GM13977 (cell line): ENCODE data around the gene TOR1AIP1.

ENCODE experiments used
- DNase-seq: peaks from one replicate; pipeline ENCODE4 v3.0.0; 2012; ENCODE audit warnings: low spot score
- CTCF ChIP-seq: IDR thresholded peaks from 2 replicates; pipeline ENCODE4 v1.5.1; 2012; ENCODE audit warnings: mild to moderate bottlenecking, control low read depth; ENCODE audit not compliant: insufficient read depth; ENCODE audit errors: extremely low read depth, missing control alignments
- in situ Hi-C: fragments of 300-500 bp; cut with MboI; formaldehyde crosslinking; loops from one replicate; pipeline ENCODE4 v1.12.0; 2022; ENCODE audit warnings: low sequenced_read_pairs, low pct_unique_long_range_greater_than_20kb, mixed read lengths, inconsistent platforms; ENCODE audit not compliant: unreplicated experiment

The TOR1AIP1 gene

DNA sequence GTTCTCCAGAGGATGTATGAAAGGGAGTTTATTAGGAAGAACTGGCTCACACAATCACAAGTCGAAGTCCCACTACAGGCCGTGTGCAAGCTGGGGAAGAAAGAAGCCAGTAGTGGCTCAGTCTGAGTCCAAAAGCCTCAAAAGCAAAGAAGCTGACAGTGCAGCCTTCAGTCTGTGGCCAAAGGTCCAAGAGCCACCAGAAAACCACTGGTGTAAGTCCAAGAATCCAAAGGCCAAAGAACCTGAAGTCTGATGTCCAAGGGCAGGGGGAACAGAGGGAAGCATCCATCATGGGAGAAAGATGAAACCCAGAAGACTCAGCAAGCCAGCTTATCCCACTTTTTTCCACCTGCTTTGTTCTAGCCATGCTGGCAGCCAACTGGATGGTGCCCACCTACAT, 51.1 kb downstream of the TOR1AIP1 start:
- no peak for TF ChIP-seq CTCF
- in situ Hi-C loops, result no loop called here
- DNase-seq, result no peak

DNA sequence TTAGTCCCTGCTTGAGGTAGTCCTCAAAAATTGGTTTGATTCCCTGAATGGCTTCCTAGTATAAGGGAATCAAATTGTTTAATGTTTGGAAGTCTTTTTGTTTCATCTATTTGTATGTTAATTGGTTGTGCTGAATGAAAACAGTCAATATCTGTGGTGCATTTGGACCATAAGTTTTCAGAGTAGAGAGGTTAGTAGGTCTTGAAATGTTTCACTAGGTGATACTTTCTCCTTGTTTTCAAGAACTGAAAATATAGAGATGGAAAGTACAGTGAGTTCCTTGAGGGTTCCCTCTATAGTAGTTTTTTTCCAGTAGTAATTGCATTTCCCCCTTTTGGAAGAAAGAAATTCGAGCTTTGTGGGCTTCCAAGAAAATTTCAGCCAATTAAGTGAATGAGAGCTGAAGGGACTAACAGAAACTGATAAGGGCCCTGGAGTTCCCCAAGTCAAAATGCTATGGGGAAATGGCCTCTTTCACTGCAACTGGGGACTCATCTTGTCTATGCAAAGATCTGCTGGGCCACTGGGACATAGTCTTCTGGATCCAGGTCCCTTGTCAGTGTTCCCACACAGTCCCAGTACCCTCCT, 53.9 kb downstream of the TOR1AIP1 start:
- TF ChIP-seq CTCF, result no peak
- peak; percentile 31 for DNase-seq
- in situ Hi-C loops, result no loop called here

DNA sequence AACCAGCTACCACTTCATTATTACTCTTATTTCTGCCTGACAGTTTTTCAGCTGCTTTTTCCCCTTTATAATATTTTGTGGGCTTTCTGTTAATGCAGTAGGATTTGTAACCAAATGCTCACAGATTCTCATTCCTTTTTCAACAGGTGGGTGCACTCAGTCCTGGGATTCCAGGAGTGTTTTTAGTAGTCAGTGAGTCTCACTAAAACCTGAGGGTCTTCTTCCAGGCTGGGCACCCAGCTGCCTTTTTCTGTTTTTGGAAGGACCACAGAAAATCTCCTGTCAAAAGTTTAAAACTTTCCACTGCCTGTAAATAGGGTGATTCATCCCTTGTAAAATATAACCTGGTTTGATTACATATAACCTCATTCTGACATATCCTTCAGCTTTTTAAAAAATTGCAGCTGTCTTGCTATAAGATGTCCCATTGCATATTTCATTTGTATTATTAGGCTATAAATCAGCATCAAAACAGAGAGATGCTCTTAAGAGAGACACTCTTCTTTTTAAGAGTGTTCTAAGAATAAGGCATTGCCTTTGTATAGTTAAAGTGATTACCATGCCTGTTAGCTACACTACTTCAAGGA, 55.7 kb downstream of the TOR1AIP1 start:
- no peak for DNase-seq
- TF ChIP-seq CTCF, result no peak
- in situ Hi-C loops, result no loop called here

DNA sequence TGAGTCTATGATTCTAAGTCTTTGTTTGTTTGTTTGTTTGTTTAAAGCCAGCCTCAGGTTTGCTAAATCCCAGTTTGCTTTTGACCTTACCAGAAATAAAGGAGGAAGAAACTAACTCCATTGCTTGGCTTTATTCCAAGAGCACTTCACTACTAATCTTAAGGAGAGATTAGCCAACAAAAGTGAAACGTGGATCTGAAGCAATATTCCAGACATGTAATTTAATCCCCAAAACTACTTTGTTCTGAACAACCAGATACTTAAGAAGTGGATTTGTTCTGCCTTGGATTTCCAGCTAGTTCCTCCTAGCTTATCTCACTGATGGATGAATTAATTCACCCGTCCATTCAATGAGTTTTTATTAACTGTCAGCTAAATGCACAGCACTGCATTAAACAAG, 56.7 kb downstream of the TOR1AIP1 start:
- DNase-seq, result no peak
- in situ Hi-C loops, result no loop called here
- no peak for TF ChIP-seq CTCF

- DNase-seq, result no peak
- in situ Hi-C loops, result no loop called here
- no peak for TF ChIP-seq CTCF
These were observed 57.9 kb downstream of the TOR1AIP1 start for GRCh38 chr1:179939941-179940340.

- in situ Hi-C loops, result no loop called here
- no peak for TF ChIP-seq CTCF
- DNase-seq, result no peak
These were observed 59.4 kb downstream of the TOR1AIP1 start for GRCh38 chr1:179941454-179941853.
